ENCODE measurements around the gene MAML2.

The MAML2 gene

DNA sequence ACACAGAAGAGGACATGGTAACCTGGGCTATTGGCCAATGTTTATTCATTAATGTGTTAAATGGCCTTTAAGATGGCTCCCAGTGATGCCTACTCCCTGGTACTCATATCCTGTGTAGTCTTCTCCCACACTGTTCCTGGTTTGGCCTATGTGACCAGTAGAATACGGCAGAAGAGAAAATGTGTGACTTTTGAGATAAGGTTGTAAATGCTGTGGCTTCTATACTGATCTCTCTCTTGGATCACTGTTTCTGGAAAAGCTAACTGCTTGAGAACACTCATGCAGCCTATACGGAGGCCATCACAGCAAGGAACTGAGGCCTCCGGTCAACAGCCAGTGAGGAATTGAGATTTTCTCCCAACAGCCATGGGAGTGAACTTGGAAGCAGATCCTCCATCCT lies 24.1 kb downstream of the MAML2 start:
- H3K4me1 ChIP-seq (ENCODE audit: control extremely low read depth in 1 of 4, control insufficient read depth in 4 of 4, insufficient read depth in 4 of 4, low read length in 3 of 4) = peaks cover 2 to 15% (median 12%) of the 10 kb centered on the region in 4 experiments
- H3K27ac ChIP-seq (ENCODE audit: insufficient read depth in 1 of 2, low read depth in 1 of 2, low read length in 2 of 2, poor library complexity in 1 of 2, severe bottlenecking in 2 of 2) = no peak overlapping the region
- no peaks in the 10 kb centered on the region for H3K36me3 ChIP-seq (ENCODE audit: control insufficient read depth in 4 of 4, insufficient read depth in 4 of 4, low read length in 3 of 4)
- ChIA-PET CTCF (interaction anchor here (0.6 to 1.1 kb wide), 4 partner anchors 8 to 211 kb away, joined by 3 read pairs; no protein-coding TSS in a partner anchor), POLR2A (no interaction called here)
- no peak for DNase-seq
- H3K9me3 ChIP-seq (ENCODE audit: control extremely low read depth in 1 of 5, control insufficient read depth in 4 of 5, insufficient read depth in 2 of 5, low read depth in 1 of 5, low read length in 4 of 5) = no peaks in the 10 kb centered on the region
- H3K27me3 ChIP-seq (replicated peaks in 2 of 5; ENCODE audit: control insufficient read depth in 4 of 5, insufficient read depth in 5 of 5, low read length in 4 of 5) = no peaks in the 10 kb centered on the region
- no peak overlapping the region for H3K4me3 ChIP-seq (ENCODE audit: control insufficient read depth in 1 of 7, extremely low read depth in 1 of 7, insufficient read depth in 4 of 7, low read depth in 2 of 7, low read length in 6 of 7)
- WGBS (ENCODE audit: insufficient coverage) = 92% methylated on average over 3 of the region's 3 CpGs

DNA sequence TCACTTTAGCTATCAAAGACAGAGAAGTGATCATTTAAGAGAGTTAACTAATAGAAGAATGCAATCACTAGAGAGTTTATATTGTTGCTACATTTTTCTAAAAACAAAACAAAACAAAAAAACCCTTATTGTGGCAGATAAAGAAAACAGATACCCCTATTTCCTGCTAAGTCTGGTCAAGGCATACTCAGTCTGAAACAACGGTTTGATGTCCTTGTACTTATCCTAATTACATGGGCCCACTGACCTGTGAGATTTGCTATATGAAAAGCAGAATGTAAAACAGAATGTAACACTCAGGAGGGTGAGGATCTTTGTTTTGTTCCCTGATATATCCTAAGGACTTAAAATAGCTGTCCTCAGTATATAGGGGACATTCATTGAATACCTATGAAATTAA lies 24.6 kb downstream of the MAML2 start:
- no peaks in the 10 kb centered on the region for H3K9me3 ChIP-seq (ENCODE audit: control extremely low read depth in 1 of 5, control insufficient read depth in 4 of 5, insufficient read depth in 2 of 5, low read depth in 1 of 5, low read length in 4 of 5)
- no peak for DNase-seq
- H3K36me3 ChIP-seq (ENCODE audit: control insufficient read depth in 4 of 4, insufficient read depth in 4 of 4, low read length in 3 of 4) = no peaks in the 10 kb centered on the region
- no peak overlapping the region for H3K4me3 ChIP-seq (ENCODE audit: control insufficient read depth in 1 of 7, extremely low read depth in 1 of 7, insufficient read depth in 4 of 7, low read depth in 2 of 7, low read length in 6 of 7)
- no peak overlapping the region for H3K27ac ChIP-seq (ENCODE audit: insufficient read depth in 1 of 2, low read depth in 1 of 2, low read length in 2 of 2, poor library complexity in 1 of 2, severe bottlenecking in 2 of 2)
- peaks cover 3 to 19% (median 15%) of the 10 kb centered on the region in 4 experiments for H3K4me1 ChIP-seq (ENCODE audit: control extremely low read depth in 1 of 4, control insufficient read depth in 4 of 4, insufficient read depth in 4 of 4, low read length in 3 of 4)
- CTCF ChIA-PET = interaction anchor here (1.0 to 1.8 kb wide), 3 partner anchors 11 to 210 kb away, joined by 3 to 5 read pairs (median 3); no protein-coding TSS in a partner anchor
- POLR2A ChIA-PET = no interaction called here
- H3K27me3 ChIP-seq (replicated peaks in 2 of 5; ENCODE audit: control insufficient read depth in 4 of 5, insufficient read depth in 5 of 5, low read length in 4 of 5) = no peaks in the 10 kb centered on the region
- 86% methylated on average over 1 of the region's 1 CpG for whole genome bisulfite sequencing (ENCODE audit: insufficient coverage)

DNA sequence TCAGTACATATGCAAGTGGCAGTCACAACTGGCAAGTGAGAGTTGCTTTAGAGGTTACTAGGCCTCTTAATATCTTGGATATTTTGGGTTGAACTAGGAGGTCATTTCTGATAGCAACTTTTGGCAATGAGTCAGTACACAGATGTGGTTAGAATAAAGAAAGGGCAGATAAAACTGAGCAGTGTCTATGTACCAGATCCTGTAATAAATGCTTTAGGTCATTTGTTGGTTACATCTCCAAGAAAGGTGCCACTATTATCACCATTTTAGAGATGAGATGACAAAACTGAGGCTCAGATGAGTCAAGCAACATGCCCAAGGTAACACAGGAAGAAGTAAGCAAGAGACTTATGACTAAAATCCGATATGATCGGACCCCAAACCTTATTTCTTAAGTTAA lies 25.0 kb downstream of the MAML2 start:
- no peaks in the 10 kb centered on the region for H3K9me3 ChIP-seq (ENCODE audit: control extremely low read depth in 1 of 5, control insufficient read depth in 4 of 5, insufficient read depth in 2 of 5, low read depth in 1 of 5, low read length in 4 of 5)
- ChIA-PET POLR2A (no interaction called here), CTCF (interaction anchor here (1.2 to 1.8 kb wide), 2 partner anchors 11 to 22 kb away, joined by 3 to 5 read pairs; no protein-coding TSS in a partner anchor)
- no CpG with 5 or more reads among the region's 2 CpGs for WGBS (ENCODE audit: insufficient coverage)
- H3K27ac ChIP-seq (ENCODE audit: insufficient read depth in 1 of 2, low read depth in 1 of 2, low read length in 2 of 2, poor library complexity in 1 of 2, severe bottlenecking in 2 of 2) = no peak overlapping the region
- H3K27me3 ChIP-seq (replicated peaks in 2 of 5; ENCODE audit: control insufficient read depth in 4 of 5, insufficient read depth in 5 of 5, low read length in 4 of 5) = no peaks in the 10 kb centered on the region
- H3K36me3 ChIP-seq (ENCODE audit: control insufficient read depth in 4 of 4, insufficient read depth in 4 of 4, low read length in 3 of 4) = no peaks in the 10 kb centered on the region
- H3K4me1 ChIP-seq (ENCODE audit: control extremely low read depth in 1 of 4, control insufficient read depth in 4 of 4, insufficient read depth in 4 of 4, low read length in 3 of 4) = peaks cover 3 to 23% (median 19%) of the 10 kb centered on the region in 4 experiments
- no peak overlapping the region for H3K4me3 ChIP-seq (ENCODE audit: control insufficient read depth in 1 of 7, extremely low read depth in 1 of 7, insufficient read depth in 4 of 7, low read depth in 2 of 7, low read length in 6 of 7)
- DNase-seq = no peak

GRCh38 chr11:96317571-96317970 lies 25.4 kb downstream of the MAML2 start:
- Histone ChIP-seq H3K4me1 (ENCODE audit: control extremely low read depth in 1 of 4, control insufficient read depth in 4 of 4, insufficient read depth in 4 of 4, low read length in 3 of 4) (peaks cover 3 to 25% (median 20%) of the 10 kb centered on the region in 4 experiments), H3K27ac (ENCODE audit: insufficient read depth in 1 of 2, low read depth in 1 of 2, low read length in 2 of 2, poor library complexity in 1 of 2, severe bottlenecking in 2 of 2) (no peak overlapping the region), H3K4me3 (ENCODE audit: control insufficient read depth in 1 of 7, extremely low read depth in 1 of 7, insufficient read depth in 4 of 7, low read depth in 2 of 7, low read length in 6 of 7) (no peak overlapping the region), H3K27me3 (replicated peaks in 2 of 5; ENCODE audit: control insufficient read depth in 4 of 5, insufficient read depth in 5 of 5, low read length in 4 of 5) (no peaks in the 10 kb centered on the region), H3K36me3 (ENCODE audit: control insufficient read depth in 4 of 4, insufficient read depth in 4 of 4, low read length in 3 of 4) (no peaks in the 10 kb centered on the region), H3K9me3 (ENCODE audit: control extremely low read depth in 1 of 5, control insufficient read depth in 4 of 5, insufficient read depth in 2 of 5, low read depth in 1 of 5, low read length in 4 of 5) (no peaks in the 10 kb centered on the region)
- WGBS (ENCODE audit: insufficient coverage) = 100% methylated on average over 1 of the region's 2 CpGs
- CTCF ChIA-PET = interaction anchor here (1.0 to 1.8 kb wide), 5 partner anchors 11 to 24 kb away, joined by 3 to 5 read pairs (median 3); no protein-coding TSS in a partner anchor
- DNase-seq = no peak
- POLR2A ChIA-PET = interaction anchor here (0.8 kb wide), 1 partner anchor 48 kb away, joined by 3 read pairs; no protein-coding TSS in a partner anchor

DNA sequence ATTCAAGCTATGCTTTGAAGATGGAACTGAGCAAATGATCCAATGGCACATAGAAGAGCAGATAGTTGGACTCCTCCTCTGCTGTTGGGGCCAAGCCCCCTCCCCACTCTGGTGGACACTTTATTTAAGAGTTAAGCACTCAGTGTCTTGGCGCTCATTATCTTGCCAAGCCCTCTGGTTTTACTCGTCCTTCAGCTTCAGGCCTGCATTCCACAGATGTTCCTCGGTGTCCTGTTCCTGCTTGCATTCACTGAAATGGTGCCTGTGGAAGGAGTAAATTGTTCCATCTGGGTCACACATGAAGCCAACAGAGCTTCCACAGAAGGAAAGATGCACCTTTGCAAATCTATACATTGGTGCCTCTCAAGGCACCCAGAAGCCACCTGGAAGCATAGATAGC lies 26.1 kb downstream of the MAML2 start:
- CTCF ChIA-PET = interaction anchor here (1.0 to 1.8 kb wide), 5 partner anchors 10 to 25 kb away, joined by 3 to 5 read pairs (median 3); no protein-coding TSS in a partner anchor
- no peak overlapping the region for H3K4me3 ChIP-seq (ENCODE audit: control insufficient read depth in 1 of 7, extremely low read depth in 1 of 7, insufficient read depth in 4 of 7, low read depth in 2 of 7, low read length in 6 of 7)
- POLR2A ChIA-PET = interaction anchor here (0.6 to 0.8 kb wide), 2 partner anchors 47 to 282 kb away, joined by 3 read pairs; no protein-coding TSS in a partner anchor

GRCh38 chr11:96315476-96315875 lies 27.5 kb downstream of the MAML2 start:
- H3K4me3 ChIP-seq (ENCODE audit: control insufficient read depth in 1 of 7, extremely low read depth in 1 of 7, insufficient read depth in 4 of 7, low read depth in 2 of 7, low read length in 6 of 7) = no peak overlapping the region
- H3K27ac ChIP-seq (ENCODE audit: insufficient read depth in 1 of 2, low read depth in 1 of 2, low read length in 2 of 2, poor library complexity in 1 of 2, severe bottlenecking in 2 of 2) = no peak overlapping the region
- peaks cover 3 to 25% (median 20%) of the 10 kb centered on the region in 4 experiments for H3K4me1 ChIP-seq (ENCODE audit: control extremely low read depth in 1 of 4, control insufficient read depth in 4 of 4, insufficient read depth in 4 of 4, low read length in 3 of 4)
- no peak for DNase-seq
- H3K36me3 ChIP-seq (ENCODE audit: control insufficient read depth in 4 of 4, insufficient read depth in 4 of 4, low read length in 3 of 4) = no peaks in the 10 kb centered on the region
- H3K9me3 ChIP-seq (ENCODE audit: control extremely low read depth in 1 of 5, control insufficient read depth in 4 of 5, insufficient read depth in 2 of 5, low read depth in 1 of 5, low read length in 4 of 5) = no peaks in the 10 kb centered on the region
- ChIA-PET CTCF (interaction anchor here (1.1 to 1.6 kb wide), 2 partner anchors 17 to 28 kb away, joined by 3 to 4 read pairs; partner anchors contain the start of gene MAML2), POLR2A (no interaction called here)
- no peaks in the 10 kb centered on the region for H3K27me3 ChIP-seq (replicated peaks in 2 of 5; ENCODE audit: control insufficient read depth in 4 of 5, insufficient read depth in 5 of 5, low read length in 4 of 5)
- 86% methylated on average over 1 of the region's 1 CpG for WGBS (ENCODE audit: insufficient coverage)

More for the DNA sequence above, 26.1 kb downstream of the MAML2 start:
- Histone ChIP-seq H3K9me3 (ENCODE audit: control extremely low read depth in 1 of 5, control insufficient read depth in 4 of 5, insufficient read depth in 2 of 5, low read depth in 1 of 5, low read length in 4 of 5) (no peaks in the 10 kb centered on the region), H3K27me3 (replicated peaks in 2 of 5; ENCODE audit: control insufficient read depth in 4 of 5, insufficient read depth in 5 of 5, low read length in 4 of 5) (no peaks in the 10 kb centered on the region), H3K27ac (ENCODE audit: insufficient read depth in 1 of 2, low read depth in 1 of 2, low read length in 2 of 2, poor library complexity in 1 of 2, severe bottlenecking in 2 of 2) (no peak overlapping the region), H3K4me1 (ENCODE audit: control extremely low read depth in 1 of 4, control insufficient read depth in 4 of 4, insufficient read depth in 4 of 4, low read length in 3 of 4) (peaks cover 3 to 25% (median 20%) of the 10 kb centered on the region in 4 experiments), H3K36me3 (ENCODE audit: control insufficient read depth in 4 of 4, insufficient read depth in 4 of 4, low read length in 3 of 4) (no peaks in the 10 kb centered on the region)
- no peak for DNase-seq
- 100% methylated on average over 3 of the region's 3 CpGs for WGBS (ENCODE audit: insufficient coverage)

DNA sequence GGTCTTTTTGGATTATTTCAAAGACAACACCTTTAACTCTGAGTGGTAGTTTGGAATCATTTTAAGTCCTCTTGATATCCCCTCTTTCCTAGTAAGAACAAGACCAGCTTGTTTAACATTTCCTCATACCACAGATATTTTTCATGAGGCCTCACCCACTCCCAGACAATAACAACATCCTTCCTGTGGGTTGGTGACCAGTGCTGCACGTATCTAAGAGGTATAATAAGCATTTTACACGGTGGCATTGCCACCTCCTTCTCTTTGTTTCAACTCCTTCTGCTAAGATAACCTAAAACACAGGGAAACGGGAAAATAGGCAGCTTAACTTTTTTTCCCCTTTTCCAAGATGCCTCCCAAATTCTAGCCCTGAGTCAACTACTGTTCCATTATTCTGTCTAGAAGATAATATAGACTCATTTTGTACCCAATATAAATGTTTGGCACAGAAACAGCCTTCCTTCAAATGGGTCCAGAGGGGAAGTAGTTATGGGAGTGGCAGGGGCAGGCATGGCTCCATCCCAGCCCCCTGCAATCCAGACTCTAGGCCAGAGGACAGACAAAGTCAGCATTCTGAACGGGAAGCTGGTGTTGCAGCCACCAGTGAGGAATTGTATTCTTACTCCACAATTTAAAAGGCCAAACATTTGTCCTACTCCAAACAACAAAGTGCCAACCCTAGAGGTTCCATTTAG lies 28.5 kb downstream of the MAML2 start:
- peaks cover 3 to 25% (median 20%) of the 10 kb centered on the region in 4 experiments for H3K4me1 ChIP-seq (ENCODE audit: control extremely low read depth in 1 of 4, control insufficient read depth in 4 of 4, insufficient read depth in 4 of 4, low read length in 3 of 4)
- ChIA-PET CTCF (interaction anchor here (0.6 to 1.6 kb wide), 5 partner anchors 18 to 73 kb away, joined by 3 to 4 read pairs (median 3); partner anchors contain the start of gene MAML2), POLR2A (no interaction called here)
- peak overlapping the region in 3 of 7 experiments; percentile 11 to 17 (median 16) for H3K4me3 ChIP-seq (ENCODE audit: control insufficient read depth in 1 of 7, extremely low read depth in 1 of 7, insufficient read depth in 4 of 7, low read depth in 2 of 7, low read length in 6 of 7)
- H3K9me3 ChIP-seq (ENCODE audit: control extremely low read depth in 1 of 5, control insufficient read depth in 4 of 5, insufficient read depth in 2 of 5, low read depth in 1 of 5, low read length in 4 of 5) = no peaks in the 10 kb centered on the region
- H3K27ac ChIP-seq (ENCODE audit: insufficient read depth in 1 of 2, low read depth in 1 of 2, low read length in 2 of 2, poor library complexity in 1 of 2, severe bottlenecking in 2 of 2) = peak overlapping the region in 1 of 2 experiments; percentile 27
- H3K36me3 ChIP-seq (ENCODE audit: control insufficient read depth in 4 of 4, insufficient read depth in 4 of 4, low read length in 3 of 4) = no peaks in the 10 kb centered on the region
- DNase-seq = peak in 2 of 3 donors; percentile 46 to 56
- H3K27me3 ChIP-seq (replicated peaks in 2 of 5; ENCODE audit: control insufficient read depth in 4 of 5, insufficient read depth in 5 of 5, low read length in 4 of 5) = no peaks in the 10 kb centered on the region
- 29% methylated on average over 3 of the region's 4 CpGs for WGBS (ENCODE audit: insufficient coverage)
